Measurements from ENCODE around the gene DUSP15.

- TF ChIP-seq CTCF (IDR thresholded peaks at IDR 0.05) (no peak), POLR2A (IDR thresholded peaks at IDR 0.05) (no peak)
These were observed 8.2 kb downstream of the DUSP15 start for GRCh38 chr20:31862157-31862470.
